ENCODE measurements around the gene LYPLAL1.

DNA sequence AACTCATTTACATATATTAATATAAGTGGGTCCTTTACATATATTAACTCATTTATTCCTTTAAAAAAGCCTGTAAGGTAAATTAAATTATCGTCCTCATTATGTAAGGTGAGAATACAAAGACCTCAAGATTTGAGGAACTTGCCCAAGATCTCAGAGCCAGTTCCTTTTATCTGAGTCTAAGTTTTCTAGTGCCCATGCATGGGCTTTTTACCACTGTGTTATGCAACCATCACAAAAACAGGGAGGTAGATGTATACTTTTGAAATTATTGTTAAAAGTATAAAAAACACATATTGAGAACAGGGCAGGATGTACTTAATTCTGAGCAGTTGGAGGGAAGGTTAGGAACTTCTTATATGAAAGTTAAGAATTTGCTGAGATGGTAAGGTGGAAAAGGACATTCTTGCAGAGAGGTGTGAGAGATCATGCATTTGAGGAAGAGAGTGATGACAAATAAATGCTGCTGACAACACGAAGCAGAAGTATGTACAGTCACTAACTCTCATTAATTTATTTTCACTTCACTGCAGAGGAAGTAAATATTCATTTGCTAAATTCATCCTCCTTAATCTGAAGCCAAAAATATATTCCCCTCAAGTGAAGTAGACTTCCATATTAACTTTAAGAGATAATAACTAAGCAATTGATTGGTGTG is 28.9 kb upstream of the LYPLAL1 start:
- TF ChIP-seq, protein P1, sequence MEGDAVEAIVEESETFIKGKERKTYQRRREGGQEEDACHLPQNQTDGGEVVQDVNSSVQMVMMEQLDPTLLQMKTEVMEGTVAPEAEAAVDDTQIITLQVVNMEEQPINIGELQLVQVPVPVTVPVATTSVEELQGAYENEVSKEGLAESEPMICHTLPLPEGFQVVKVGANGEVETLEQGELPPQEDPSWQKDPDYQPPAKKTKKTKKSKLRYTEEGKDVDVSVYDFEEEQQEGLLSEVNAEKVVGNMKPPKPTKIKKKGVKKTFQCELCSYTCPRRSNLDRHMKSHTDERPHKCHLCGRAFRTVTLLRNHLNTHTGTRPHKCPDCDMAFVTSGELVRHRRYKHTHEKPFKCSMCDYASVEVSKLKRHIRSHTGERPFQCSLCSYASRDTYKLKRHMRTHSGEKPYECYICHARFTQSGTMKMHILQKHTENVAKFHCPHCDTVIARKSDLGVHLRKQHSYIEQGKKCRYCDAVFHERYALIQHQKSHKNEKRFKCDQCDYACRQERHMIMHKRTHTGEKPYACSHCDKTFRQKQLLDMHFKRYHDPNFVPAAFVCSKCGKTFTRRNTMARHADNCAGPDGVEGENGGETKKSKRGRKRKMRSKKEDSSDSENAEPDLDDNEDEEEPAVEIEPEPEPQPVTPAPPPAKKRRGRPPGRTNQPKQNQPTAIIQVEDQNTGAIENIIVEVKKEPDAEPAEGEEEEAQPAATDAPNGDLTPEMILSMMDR (conservative IDR thresholded peaks at IDR 0.05 in 1 of 2, IDR thresholded peaks at IDR 0.05 in 1 of 2; ENCODE audit: extremely low read depth in 1 of 2, insufficient read depth in 1 of 2, low read depth in 1 of 2, low read length in 2 of 2): no peak
- no peak for TF ChIP-seq EZH2 (IDR thresholded peaks at IDR 0.05; ENCODE audit: borderline replicate concordance, low read length)

All from mammary epithelial cell (primary cell).